Ecto neural progenitor cell (in vitro differentiated cells): ENCODE results near the gene FAM222B.
A peak's percentile ranks its signal among the peaks of the same experiment; 100 is the strongest.
"Not testable (repeated sequence)": the region's sequence is repeated elsewhere in the genome, so short reads cannot be mapped to it uniquely, and the experiment has no call there.

Experiments
- DNase-seq: peaks from one replicate; pipeline ENCODE4 v3.0.0-alpha.2; 2018; ENCODE audit warnings: low spot score

FAM222B gene

DNA sequence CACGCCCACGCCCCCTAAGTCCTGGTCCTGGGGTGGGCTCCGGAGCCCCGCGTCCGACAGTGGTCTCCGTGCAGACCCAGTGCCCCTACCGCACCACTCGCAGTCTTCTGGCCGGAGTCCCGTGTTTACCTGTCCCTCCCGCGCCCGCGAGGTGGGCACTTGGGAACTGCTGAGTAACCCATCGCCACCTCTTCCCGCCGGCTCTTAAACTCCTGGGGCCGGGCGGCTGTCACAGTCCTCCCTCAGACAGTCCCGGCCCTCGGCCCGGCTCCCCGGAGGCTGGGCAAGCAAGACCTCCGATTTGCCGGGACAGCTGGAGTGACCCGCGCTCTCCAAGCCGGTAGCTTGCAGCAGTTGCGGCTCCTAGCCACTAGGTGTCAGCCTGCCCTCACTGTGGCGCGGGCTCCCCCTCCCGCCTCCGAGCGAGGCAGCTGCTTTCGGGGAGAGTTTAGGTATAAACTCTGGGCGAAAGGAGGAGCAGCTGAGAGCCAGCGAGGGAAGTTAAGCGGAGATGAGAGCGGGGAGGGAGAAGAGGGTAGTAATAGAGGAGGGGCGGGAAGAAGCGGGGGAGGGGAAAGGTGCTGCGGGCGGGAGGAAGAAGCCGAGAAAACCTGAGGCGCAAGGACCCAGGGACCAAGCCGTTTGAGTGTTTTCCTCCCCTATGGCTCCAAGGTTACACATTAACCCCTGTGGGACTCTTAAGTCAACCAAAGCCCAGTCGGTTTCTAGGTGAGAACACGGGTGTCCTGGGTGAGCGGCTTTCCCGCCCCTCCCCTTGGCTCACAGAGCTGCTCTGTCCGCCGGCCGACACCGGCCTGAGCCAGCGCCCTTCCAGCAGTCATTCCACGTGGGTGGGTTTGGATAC lies 115.7 kb downstream of the FAM222B start:
- DNase-seq, result peak; percentile 100

DNA sequence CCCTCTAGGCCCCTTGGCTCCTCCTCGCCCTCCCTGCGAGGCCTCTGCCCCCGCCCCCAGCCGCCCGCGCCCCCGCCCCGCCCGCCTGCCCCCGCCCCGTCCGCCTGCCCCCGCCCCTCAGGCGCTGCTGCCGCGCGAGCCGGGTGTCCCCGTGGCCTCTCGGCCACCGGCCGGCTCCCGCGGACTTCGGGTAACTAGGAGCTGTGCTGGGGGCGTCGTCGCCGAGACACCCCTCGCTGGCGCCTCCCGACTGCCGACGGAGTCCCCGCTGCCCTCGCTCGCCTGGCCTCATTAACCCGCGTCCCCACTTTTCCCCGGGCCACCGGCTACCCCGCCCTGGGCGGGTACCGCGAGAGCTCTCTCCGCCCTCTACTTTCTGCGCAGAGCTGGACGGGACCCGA lies 116.4 kb downstream of the FAM222B start, which contains the start of gene TLCD1:
Gene TLCD1 (minus strand): TSS at position 8 of the 401 bp plus-strand sequence. CDS start 136 bp downstream, outside the sequence.
- peak; percentile 92 for DNase-seq

DNA sequence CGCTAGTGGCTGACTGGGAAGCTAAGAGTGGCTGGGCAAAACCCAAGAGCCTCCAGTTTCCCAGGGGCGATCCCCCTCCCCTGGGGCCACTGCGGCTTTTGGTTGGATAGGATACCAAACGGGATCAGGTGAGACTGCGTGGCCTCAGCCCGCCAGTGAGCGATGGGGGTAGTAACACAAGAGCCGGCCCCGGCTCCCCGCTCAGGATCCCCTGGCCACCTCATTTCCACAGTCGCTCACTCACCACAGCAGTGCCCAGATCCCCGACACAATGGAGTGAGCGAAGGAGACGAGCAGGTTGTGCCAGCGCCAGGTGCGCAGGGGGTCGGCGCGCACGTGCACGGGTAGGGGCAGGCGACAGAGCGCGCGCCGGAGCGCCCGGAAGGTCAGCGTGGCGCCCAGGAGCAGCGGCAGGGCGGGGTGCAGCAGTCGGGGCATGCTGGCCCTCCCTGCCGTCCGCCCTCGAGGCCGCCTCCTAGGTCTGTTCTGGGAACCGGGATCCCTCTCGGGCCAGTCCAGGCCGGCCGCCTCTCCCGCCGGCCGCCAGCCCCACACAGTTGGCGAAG lies 116.8 kb downstream of the FAM222B start:
- peak; percentile 94 for DNase-seq

DNA sequence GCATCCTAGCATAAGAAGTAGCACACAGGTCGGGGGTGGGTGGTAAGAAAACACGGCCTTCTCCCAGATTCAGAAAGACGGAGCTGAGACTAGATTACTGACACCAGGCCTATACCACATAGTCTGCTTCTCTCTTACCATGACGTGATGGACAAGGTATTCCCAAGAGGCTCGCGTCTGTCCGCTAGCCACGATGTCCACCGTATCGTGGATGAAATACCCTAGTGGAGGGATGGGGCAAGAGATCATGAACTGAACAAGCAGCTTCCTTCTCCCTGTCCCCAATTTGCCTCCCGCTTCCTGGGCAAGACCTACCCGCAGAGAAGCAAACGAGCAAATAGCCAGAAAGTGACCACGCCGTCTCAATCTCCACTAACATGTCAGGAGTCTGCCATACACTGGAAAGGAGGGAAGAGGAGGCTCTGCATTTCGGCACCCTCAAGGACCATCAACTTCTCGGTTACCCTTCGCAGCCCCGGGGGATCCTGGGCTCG lies 117.4 kb downstream of the FAM222B start:
- no peak for DNase-seq

DNA sequence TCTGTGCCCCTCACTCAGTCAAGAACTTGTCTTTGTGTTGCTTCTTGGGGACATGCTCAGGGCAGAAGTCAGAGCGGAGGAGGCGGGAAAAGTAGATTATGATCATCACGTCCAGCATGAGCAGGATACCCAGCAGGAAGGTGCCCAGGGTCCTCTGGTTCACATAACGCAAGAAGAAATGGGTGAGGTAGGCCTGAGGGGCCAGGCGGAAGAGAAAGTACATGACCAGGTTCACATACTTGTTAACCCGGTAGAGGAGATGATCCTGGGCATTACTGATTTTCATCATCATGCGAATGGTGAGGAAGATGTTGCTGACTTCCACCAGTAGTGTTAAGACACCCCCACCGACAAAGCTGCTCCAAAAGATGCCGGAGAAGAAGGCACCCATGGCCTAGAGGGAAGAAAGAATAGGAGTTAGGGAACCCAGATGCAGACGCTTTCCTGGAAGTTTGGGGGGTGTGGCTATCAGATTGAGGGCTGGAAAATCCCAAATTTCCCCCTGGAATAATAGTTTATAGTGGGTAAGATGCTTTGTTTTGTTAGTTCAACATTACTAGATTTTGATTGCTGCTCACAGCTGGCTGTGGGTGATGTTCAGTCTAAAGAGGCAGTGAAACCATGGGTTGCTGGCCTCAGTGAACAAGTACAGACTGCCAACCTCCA lies 118.0 kb downstream of the FAM222B start:
- DNase-seq, result no peak

DNA sequence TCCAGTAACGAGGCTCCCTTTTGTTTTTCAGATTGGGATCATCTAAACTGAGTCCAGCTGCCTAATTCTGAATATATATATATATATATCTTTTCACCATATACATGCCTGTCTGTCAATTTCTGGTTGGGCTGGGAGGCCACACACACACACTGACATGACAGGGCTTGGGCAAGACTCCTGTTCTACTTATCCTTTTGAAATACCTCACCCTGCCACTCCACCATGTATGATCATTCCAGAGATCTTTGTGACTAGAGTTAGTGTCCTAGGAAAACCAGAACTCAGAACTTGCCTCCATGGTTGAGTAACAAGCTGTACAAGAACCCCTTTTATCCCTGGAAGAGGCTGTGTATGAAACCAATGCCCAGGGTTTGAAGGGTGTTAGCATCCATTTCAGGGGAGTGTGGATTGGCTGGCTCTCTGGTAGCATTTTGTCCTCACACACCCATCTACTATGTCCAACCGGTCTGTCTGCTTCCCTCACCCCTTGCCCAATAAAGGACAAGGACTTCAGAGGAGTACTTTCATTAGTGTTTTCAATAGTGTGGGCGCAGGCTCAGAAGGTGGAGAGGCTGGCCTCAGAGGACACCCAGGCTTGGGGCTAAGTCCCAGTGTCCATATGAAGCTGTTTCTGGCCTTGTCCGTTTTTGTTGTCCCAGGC lies 118.6 kb downstream of the FAM222B start:
- not testable (repeated sequence) for DNase-seq

DNA sequence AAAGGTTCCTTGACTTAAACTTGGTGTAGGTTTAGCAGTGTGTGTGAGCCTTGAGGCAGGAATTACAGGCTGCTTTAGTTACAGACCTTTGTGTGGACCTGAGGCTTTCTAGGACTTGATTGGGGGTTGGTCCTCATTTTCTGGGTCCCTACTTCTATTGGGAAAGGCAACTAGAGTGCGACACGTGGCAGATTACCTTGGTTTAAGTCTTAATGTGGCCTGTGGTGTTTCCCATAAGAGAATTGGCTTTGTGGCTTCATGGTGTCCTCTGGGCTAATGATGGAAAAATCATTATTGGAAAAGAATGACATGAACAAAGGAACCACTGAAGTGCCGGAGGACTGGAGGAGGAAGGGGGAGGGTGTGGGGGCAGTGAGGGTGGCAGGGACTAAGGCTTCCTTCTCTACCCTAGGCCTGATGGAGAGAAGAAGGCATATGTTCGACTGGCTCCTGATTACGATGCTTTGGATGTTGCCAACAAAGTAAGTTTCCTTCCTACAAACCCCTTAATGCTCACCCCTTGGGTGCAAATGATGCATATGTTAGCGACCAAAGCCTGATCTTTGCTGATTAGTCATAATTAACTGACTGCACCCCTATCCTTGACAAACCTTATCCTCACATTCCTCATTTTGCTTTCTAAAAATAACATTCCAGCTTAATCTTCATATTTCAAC lies 119.3 kb downstream of the FAM222B start:
- DNase-seq, result no peak

DNA sequence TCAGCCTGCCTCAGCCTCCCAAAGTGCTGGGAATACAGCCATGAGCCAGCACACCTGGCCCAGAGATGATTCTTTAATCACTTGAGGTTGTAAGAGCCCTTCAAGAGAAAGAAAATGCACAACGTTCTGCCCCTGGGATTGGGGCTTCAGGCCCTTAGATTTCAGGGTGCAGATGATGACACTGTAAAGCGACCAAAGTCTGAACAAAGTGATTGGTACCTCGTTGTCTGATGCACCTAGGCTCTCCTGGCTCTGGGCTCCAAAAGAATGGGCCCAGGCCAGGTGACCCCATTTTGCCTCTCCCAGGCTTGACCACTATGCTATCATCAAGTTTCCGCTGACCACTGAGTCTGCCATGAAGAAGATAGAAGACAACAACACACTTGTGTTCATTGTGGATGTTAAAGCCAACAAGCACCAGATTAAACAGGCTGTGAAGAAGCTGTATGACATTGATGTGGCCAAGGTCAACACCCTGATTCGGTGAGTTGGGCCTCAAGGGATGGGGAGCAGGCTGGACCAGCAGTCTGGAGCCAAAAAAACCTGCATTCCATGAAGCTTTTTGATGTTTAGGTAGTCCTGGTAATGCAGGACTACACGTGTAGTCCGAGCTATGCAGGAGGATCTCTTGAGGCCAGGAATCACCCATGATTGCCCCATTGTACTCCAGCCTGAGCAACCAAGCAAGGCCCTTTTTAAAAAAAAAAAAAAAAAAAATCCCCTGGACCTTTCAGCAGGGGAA lies 120.0 kb downstream of the FAM222B start:
- no peak for DNase-seq

DNA sequence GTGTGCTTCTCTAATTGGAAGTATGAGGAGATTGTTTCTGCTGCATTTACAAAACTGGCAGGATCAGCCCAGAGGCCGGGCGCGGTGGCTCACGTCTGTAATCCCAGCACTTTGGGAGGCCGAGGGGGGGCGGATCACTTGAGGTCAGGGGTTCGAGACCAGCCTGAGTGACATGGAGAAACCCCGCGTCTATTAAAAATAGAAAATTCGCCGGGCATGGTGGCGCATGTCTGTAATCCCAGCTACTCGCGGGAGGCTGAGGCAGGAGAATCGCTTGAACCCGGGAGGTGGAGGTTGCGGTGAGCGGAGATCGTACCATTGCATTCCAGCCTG lies 121.6 kb downstream of the FAM222B start:
- not testable (repeated sequence) for DNase-seq

DNA sequence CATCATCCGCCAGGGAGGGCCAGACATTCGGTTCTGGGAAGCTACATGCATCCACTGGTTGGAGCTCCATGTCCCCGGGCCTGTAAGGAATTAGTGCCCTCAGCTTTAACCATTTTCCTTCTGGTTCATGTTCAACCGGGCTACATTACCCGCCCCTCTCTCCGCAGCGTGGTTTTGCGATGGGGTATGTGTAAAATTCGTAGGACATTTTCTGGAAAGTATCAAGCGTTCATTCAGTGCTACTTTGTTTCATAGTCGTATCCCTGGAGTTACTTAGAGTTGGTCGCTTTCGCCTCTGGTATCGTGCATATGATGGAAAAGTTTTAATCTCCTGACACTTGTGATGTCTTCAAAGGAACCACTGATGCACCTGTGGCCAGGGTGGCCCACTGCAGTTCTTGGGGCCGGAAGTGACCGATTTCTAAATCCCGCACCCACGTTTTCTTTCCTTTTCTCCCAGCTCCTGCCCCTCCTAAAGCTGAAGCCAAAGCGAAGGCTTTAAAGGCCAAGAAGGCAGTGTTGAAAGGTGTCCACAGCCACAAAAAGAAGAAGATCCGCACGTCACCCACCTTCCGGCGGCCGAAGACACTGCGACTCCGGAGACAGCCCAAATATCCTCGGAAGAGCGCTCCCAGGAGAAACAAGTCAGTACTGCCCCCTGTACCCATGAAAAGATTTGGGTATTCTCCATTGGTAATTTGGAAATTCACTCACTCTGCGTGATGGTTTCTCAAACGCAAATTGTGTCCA lies 122.2 kb downstream of the FAM222B start:
- no peak for DNase-seq

DNA sequence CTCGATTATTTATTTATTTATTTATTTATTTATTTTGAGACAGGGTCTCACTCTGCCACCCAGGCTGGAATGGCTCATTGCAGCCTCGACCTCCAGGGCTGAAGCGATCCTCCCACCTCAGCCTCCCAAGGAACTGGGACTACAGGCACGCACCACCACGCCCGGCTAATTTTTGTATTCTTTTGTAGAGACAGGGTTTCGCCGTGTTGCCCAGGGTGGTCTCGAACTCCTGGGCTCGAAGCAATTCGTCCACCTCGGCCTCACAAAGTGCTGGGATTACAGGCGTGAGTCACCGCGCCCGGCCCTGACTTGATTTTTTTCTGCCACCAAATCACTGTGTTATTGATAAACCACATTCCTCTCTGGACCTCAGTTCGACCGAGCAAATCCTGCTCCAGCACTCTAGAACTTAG lies 123.6 kb downstream of the FAM222B start:
- no peak for DNase-seq

DNA sequence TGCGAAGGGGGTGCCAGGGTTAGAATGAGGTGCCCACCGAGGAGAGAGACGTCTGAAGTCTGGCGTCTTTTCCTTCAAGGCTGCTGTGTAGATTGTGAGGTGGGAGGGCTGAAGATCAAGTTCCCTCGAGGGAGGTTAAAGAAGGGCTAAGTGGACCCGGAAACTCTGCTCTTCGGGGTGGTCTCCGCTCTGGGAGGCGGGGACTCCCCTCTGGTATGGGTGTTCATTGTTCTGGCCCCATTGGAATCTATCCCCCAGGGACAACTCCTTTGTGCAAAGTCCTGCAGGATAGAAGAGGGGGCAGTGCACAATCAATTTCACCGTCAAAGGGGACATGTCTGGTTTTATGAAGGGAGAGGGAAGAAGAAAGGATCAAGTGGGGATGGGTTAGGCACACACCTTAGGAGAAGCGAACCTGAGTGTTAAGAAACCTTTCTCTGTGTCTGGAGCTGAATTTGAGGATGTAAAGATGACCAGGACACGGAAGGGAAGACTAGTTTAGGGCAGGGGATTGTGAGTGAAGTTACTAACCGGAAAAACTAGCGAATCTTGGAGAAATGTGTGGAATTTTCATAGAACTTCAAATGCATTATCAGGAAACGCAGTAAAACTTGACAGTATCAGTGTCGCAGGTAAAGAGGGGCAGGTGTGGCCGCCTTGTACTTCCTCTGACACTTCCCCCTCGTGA lies 124.1 kb downstream of the FAM222B start:
- DNase-seq, result no peak

DNA sequence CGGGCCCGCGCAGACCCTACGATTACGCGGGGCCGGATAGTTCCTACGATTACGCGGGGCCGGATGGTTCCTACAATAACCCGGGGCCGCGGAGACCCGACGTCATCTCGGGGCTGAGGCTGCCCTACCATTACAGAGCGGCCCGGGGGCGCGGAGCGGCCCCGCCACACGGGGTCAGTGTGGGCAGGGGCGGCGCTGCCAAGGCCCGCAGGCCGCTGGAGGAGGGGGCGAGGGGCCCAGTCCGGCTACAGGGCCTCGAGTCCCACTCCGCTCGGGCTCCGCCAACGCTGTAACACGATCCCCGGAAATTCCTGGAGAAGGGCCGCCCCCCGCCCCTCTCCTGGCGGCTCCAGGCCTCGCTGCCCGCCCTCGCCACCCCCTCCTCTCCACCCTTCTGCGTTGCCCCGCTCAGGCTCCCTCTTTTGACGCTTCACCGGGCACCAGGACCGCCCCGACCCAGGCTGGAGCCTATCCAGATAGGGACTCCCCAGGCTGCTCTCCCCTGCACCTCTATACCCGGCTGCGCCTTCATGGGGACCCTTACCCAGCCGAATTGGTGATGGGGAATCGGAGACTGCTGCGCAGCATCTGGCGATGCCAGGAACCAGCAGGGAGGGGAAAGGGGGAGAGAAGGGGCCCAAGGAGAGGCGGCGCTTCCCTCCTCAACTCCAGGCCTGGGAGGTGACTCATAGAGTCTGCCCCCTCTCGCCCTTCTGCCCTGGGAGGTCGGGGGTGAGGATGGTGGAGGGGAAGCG lies 124.8 kb downstream of the FAM222B start, which contains the start of gene RAB34:
Gene RAB34 (minus strand): TSS at position 291 of the 755 bp plus-strand sequence. CDS start 602 bp downstream, outside the sequence.
- DNase-seq, result peak; percentile 98

DNA sequence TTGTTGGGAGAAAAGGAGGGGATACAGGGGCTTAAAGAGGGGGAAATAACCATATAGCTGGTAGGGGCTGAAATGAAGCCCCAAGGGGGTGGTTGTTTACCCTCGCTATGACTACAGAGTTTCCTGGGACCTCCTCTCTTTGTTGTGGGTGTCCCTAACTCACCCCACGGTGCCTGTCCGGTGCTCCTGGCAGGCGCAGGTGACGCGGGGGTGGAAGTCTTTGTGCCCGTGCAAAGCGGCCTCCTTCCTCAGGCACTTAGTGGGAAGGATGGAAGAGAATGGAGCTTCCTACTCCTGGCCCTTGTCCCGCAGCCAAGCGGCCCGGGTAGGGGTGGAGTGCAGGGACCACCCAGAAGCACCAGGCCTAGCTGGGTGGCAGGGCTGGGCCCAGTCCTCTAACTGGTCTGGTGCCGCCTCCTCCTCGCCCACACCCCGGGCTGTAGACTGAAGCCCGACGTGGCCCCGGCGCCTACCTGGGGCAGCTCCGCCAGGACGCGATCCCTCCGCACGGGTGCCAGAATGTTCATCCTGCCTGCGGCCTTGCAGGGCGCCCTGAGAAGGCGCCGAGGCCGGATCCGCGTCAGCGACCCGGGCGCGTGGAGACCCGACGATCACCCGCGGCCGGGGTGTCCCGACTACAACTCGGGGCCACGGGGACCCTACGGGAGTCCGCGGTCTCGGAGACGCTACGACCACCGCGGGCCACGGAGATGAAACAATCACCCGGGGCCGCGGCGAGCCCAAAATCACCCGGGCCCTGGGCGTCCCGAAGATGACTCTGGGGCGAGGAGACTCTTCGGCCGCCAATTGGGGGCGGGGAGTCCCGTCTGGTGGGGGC lies 125.6 kb downstream of the FAM222B start:
- peak; percentile 84 for DNase-seq

DNA sequence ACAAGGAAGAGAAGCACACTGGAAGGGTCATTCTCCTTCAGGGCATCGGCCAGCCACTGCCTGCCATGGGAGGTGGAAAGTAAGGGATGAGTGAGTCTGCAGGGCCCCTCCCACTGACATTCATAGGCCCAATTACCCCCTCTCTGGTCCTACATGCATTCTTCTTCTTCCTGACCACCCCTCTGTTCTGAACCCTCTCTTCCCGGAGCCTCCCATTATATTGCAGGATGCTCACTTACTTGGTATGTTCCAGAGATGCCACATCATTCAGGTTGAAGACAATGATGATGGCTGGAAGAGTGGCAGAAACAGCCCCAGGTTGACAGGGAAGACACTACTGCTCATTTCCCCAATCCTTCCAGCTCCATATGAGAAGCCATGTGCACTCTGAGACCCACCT lies 127.4 kb downstream of the FAM222B start:
- no peak for DNase-seq

DNA sequence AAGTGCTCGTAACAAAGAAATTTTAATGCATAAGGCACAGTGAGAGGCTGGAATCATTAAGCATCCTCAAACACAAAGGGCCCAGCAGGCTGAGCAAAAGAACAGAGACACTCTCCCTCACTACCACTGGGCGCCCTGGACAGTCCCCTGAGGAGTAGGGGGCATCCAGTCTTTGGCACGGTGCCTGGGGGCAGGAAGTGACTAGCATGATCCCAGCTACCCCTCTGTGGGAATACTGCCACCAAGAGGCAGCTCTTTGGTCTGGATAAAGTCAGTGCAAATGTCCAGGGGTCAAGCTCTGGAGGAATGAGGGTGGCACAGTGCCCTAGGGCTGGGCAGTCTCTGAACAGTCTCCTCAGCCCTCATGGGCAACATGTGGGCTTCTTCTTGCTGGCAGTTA lies 128.3 kb downstream of the FAM222B start:
- no peak for DNase-seq

DNA sequence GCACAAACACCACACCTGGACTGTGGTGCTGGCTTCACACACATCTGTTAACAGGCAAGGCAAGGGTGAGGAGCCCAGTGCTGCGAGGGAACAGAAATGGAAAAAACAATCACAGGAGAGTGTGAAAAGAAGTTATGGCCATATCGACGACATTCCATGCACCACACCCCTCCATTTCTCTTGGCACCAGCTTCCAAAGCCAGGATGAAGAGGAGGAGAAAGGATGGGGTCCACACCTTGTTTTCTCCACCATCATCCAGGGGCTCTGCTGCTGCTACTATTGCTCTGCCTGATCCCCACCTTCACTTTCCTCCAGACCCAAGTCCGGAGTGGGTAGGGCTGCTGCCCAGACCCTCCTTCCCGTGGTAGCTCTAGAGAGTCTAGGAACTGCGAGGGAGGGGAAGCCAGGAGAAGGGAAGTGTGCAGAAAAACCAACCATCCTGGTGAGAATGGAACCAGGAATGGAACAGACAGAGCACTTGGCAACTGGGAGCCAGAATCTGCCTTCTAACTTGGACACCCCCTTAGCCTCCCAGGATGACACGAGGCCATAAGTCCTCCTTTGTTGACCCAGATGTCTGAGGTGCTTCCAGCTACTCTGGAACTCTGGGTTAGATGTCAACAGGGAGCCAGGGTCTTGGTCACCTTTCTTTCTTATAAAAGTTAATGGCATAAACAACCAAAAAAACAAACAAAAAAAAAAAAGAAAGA lies 129.7 kb downstream of the FAM222B start:
- DNase-seq, result no peak
